Kidney epithelial cell (primary cell): ENCODE data around the gene BIK. TPM values are rescaled to one million over a fixed set of nuclear protein-coding genes. Genes with fewer than 3 reads are reported as not detected.

Experiments used
- DNase-seq: peaks from one replicate; pipeline ENCODE4 v3.0.0-alpha.2; 2010; ENCODE audit warnings: low read depth
- H3K27me3 ChIP-seq: 2 replicates; pipeline ENCODE4 v1.6.0; 2011; ENCODE audit warnings: low read length; ENCODE audit not compliant: control insufficient read depth, insufficient read depth
- H3K36me3 ChIP-seq: 2 replicates; pipeline ENCODE4 v1.5.1; 2011; ENCODE audit warnings: low read length; ENCODE audit not compliant: control insufficient read depth, insufficient read depth
- H3K4me3 ChIP-seq: 2 replicates; pipeline ENCODE4 v1.5.1; 2011; ENCODE audit warnings: low read depth, mild to moderate bottlenecking, control low read depth, low read length
- CTCF ChIP-seq: IDR thresholded peaks from 2 replicates; pipeline ENCODE4 v1.5.1; 2011; ENCODE audit warnings: mild to moderate bottlenecking, moderate library complexity, low read length, control low read depth, inconsistent platforms; ENCODE audit not compliant: insufficient read depth, poor library complexity, severe bottlenecking
- total RNA-seq: library from RNA; depleted of rRNA; stranded (reverse); fragments of >200 nt; gene quantifications from 2 replicates; pipeline ENCODE4 v1.2.3, GENCODE V29; 2015

BIK gene
- total RNA-seq, 1 donor from 2014 or later: 31.3 TPM

- Histone ChIP-seq H3K27me3 (no peaks in the 10 kb centered on the region), H3K4me3 (peak within 1 kb of the TSS; percentile 87), H3K36me3 (no peaks in the 10 kb centered on the region)
- no peak for DNase-seq
- no peak for TF ChIP-seq CTCF
Measured at GRCh38 chr22:43088984-43089717, 21.4 kb upstream of the BIK start, which contains the start of gene TTLL1. TTLL1 (minus strand) TSS chr22:43089391; CDS start chr22:43075586, 13,805 bp downstream.

- Histone ChIP-seq H3K36me3 (no peaks in the 10 kb centered on the region), H3K27me3 (no peaks in the 10 kb centered on the region), H3K4me3 (no peak overlapping the region)
- no peak for DNase-seq
- TF ChIP-seq CTCF: peak; percentile 42
Measured at GRCh38 chr22:43090130-43090789, 20.3 kb upstream of the BIK start.

GRCh38 chr22:43092085-43092484 is 18.5 kb upstream of the BIK start:
- H3K27me3 ChIP-seq: no peaks in the 10 kb centered on the region
- no peak overlapping the region for H3K4me3 ChIP-seq
- TF ChIP-seq CTCF: no peak
- DNase-seq: no peak
- H3K36me3 ChIP-seq: no peaks in the 10 kb centered on the region

- TF ChIP-seq CTCF: no peak
- H3K27me3 ChIP-seq: no peaks in the 10 kb centered on the region
- H3K36me3 ChIP-seq: no peaks in the 10 kb centered on the region
- DNase-seq: no peak
- H3K4me3 ChIP-seq: no peak overlapping the region
Measured at GRCh38 chr22:43094085-43094484, 16.5 kb upstream of the BIK start.

GRCh38 chr22:43094551-43094950 is 16.0 kb upstream of the BIK start:
- Histone ChIP-seq H3K36me3 (no peaks in the 10 kb centered on the region), H3K4me3 (no peak overlapping the region), H3K27me3 (no peaks in the 10 kb centered on the region)
- no peak for TF ChIP-seq CTCF
- DNase-seq: no peak
